Keratinocyte (primary cell): ENCODE data around the gene SLC13A3.

ENCODE experiments used
- EZH2 ChIP-seq: IDR thresholded peaks from one replicate; pipeline ENCODE4 v1.6.1; 2012; ENCODE audit warnings: inconsistent platforms, mild to moderate bottlenecking, low read length, moderate library complexity
- TF ChIP-seq, protein P1 (sequence below), 3 experiments: IDR thresholded peaks in 1 of 3; conservative IDR thresholded peaks in 1 of 3; optimal IDR thresholded peaks in 1 of 3; 2 replicates in 2 of 3; 3 replicates in 1 of 3; pipeline versions ENCODE3 to v1.5.1; 2011; ENCODE audit warnings: low read length in 3 of 3, mild to moderate bottlenecking in 3 of 3, moderate library complexity in 2 of 3, control low read depth in 1 of 3, inconsistent platforms in 1 of 3; ENCODE audit not compliant: insufficient read depth in 2 of 3; ENCODE audit errors: extremely low read depth in 1 of 3

DNA sequence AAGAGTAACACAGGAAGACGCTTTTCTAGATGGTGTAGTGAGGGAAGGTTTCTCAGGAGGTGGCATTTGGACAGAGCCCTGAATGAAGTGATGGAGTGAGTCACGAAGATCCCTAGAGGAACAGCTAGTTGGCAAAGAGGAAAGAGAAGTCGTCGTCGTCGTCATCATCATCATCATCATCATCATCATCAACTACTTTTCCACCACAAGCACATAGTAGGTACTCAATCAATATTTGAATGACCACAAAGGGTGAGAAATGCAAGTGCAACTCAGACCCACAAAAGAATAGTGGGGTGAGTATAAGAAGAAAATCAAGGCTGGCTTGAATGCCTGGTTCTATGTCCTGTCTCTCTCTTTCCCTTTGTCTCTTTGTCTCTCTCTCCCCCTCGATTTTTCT is 72.5 kb downstream of the SLC13A3 start:
- TF ChIP-seq, protein P1, sequence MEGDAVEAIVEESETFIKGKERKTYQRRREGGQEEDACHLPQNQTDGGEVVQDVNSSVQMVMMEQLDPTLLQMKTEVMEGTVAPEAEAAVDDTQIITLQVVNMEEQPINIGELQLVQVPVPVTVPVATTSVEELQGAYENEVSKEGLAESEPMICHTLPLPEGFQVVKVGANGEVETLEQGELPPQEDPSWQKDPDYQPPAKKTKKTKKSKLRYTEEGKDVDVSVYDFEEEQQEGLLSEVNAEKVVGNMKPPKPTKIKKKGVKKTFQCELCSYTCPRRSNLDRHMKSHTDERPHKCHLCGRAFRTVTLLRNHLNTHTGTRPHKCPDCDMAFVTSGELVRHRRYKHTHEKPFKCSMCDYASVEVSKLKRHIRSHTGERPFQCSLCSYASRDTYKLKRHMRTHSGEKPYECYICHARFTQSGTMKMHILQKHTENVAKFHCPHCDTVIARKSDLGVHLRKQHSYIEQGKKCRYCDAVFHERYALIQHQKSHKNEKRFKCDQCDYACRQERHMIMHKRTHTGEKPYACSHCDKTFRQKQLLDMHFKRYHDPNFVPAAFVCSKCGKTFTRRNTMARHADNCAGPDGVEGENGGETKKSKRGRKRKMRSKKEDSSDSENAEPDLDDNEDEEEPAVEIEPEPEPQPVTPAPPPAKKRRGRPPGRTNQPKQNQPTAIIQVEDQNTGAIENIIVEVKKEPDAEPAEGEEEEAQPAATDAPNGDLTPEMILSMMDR (optimal IDR thresholded peaks at IDR 0.05 in 1 of 3, IDR thresholded peaks at IDR 0.05 in 1 of 3, conservative IDR thresholded peaks at IDR 0.05 in 1 of 3; ENCODE audit: extremely low read depth in 1 of 3, insufficient read depth in 2 of 3, low read length in 3 of 3): no peak
- TF ChIP-seq EZH2: no peak
